ENCODE measurements around the gene RIGI.

- TF ChIP-seq ESRRG (CRISPR knock-in tag; IDR thresholded peaks at IDR 0.05) (no peak), ZNF70 (CRISPR knock-in tag; IDR thresholded peaks at IDR 0.05) (no peak), CSRNP3 (CRISPR knock-in tag; IDR thresholded peaks at IDR 0.05) (no peak), PATZ1 (CRISPR knock-in tag; IDR thresholded peaks at IDR 0.05; ENCODE audit: borderline replicate concordance) (no peak), ISL1 (CRISPR knock-in tag; IDR thresholded peaks at IDR 0.05) (no peak), TSHZ2 (CRISPR knock-in tag; IDR thresholded peaks at IDR 0.05) (no peak), POU6F1 (CRISPR knock-in tag; IDR thresholded peaks at IDR 0.05; ENCODE audit: borderline replicate concordance, low read depth) (no peak), PPARA (CRISPR knock-in tag; IDR thresholded peaks at IDR 0.05; ENCODE audit: borderline replicate concordance) (no peak), CREB5 (CRISPR knock-in tag; IDR thresholded peaks at IDR 0.05; ENCODE audit: low read depth) (no peak), ZFP30 (CRISPR knock-in tag; IDR thresholded peaks at IDR 0.05) (no peak), TOX (CRISPR knock-in tag; IDR thresholded peaks at IDR 0.05; ENCODE audit: borderline replicate concordance) (no peak), ZC3H10 (CRISPR knock-in tag; IDR thresholded peaks at IDR 0.05) (no peak), SNAI2 (CRISPR knock-in tag; IDR thresholded peaks at IDR 0.05) (no peak), ARNTL (CRISPR knock-in tag; IDR thresholded peaks at IDR 0.05; ENCODE audit: borderline replicate concordance, low read depth) (no peak)
Measured at GRCh38 chr9:32533336-32533735, 7.3 kb upstream of the RIGI start.

Data from SK-N-SH treated with all-trans-retinoic acid at 6 μM for 48 hours (cell line).